HK-2 (cell line): ENCODE data around the gene NUP35.

Source experiments
- DNase-seq: peaks from one replicate; pipeline ENCODE4 v3.0.0-alpha.2; 2018; ENCODE audit not compliant: unreplicated experiment

The NUP35 gene

GRCh38 chr2:183124222-183124956 lies at the start of gene NUP35:
NUP35 (plus strand) TSS chr2:183124443; CDS start chr2:183124458, 15 bp downstream.
- DNase-seq, result peak; percentile 87

GRCh38 chr2:183078163-183078463 lies 46.1 kb upstream of the NUP35 start:
- no peak for DNase-seq

- DNase-seq, result peak; percentile 96
Measured at GRCh38 chr2:183078464-183079138, 45.6 kb upstream of the NUP35 start, which contains the start of gene DUSP19. DUSP19 (plus strand) TSS chr2:183078747; CDS start chr2:183078934, 187 bp downstream.

GRCh38 chr2:183079139-183079775 lies 45.0 kb upstream of the NUP35 start:
- no peak for DNase-seq

- no peak for DNase-seq
Measured at GRCh38 chr2:183081911-183082310, 42.3 kb upstream of the NUP35 start.

- no peak for DNase-seq
Measured at GRCh38 chr2:183088061-183088460, 36.2 kb upstream of the NUP35 start.

GRCh38 chr2:183089192-183089851 lies 34.9 kb upstream of the NUP35 start:
- DNase-seq, result no peak

GRCh38 chr2:183091318-183091953 lies 32.8 kb upstream of the NUP35 start:
- no peak for DNase-seq

GRCh38 chr2:183091954-183092345 lies 32.3 kb upstream of the NUP35 start:
- no peak for DNase-seq

- no peak for DNase-seq
Measured at GRCh38 chr2:183093857-183094657, 30.2 kb upstream of the NUP35 start.

GRCh38 chr2:183105402-183106134 lies 18.7 kb upstream of the NUP35 start:
- DNase-seq, result peak; percentile 11

- DNase-seq, result no peak
Measured at GRCh38 chr2:183112577-183112976, 11.7 kb upstream of the NUP35 start.

- DNase-seq, result no peak
Measured at GRCh38 chr2:183113630-183114029, 10.6 kb upstream of the NUP35 start.

- DNase-seq, result no peak
Measured at GRCh38 chr2:183117226-183117625, 7.0 kb upstream of the NUP35 start.

- no peak for DNase-seq
Measured at GRCh38 chr2:183123117-183123958, 905 bp upstream of the NUP35 start.

GRCh38 chr2:183123959-183124221 lies 353 bp upstream of the NUP35 start:
- DNase-seq, result no peak

- no peak for DNase-seq
Measured at GRCh38 chr2:183124957-183125255, 663 bp downstream of the NUP35 start.

GRCh38 chr2:183125659-183126341 lies 1.6 kb downstream of the NUP35 start:
- DNase-seq, result no peak

- DNase-seq, result no peak
Measured at GRCh38 chr2:183126635-183127034, 2.4 kb downstream of the NUP35 start.
